HG02759 (cell line): ENCODE data around the gene MINDY4.

Experiments
- ATAC-seq: cut with Tn5 transposase; IDR thresholded peaks from one replicate; pipeline ENCODE4 v1.9.1; 2021; ENCODE audit warnings: mild to moderate bottlenecking, moderate library complexity; ENCODE audit not compliant: unreplicated experiment

The MINDY4 gene

DNA sequence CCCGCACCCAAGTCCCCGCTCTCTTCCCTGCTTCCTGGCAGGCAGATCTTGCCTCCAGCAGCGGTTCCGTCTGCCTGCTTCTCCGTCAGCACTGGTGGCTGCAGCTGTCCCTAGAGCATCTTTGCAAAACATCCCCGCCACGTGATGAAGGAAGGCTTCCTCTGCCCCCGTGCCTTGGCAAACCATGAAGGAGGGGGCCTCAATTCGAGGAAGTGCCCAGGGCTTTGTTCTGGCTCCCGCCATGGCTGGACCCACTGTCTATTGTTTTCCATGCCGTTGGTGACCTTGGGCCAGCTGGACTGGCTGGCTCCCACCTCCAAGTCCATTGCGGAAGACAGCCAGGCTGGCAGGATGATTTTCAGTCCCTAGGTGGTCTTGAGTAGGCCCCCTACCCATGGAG, 127.2 kb downstream of the MINDY4 start:
- ATAC-seq, result no peak

DNA sequence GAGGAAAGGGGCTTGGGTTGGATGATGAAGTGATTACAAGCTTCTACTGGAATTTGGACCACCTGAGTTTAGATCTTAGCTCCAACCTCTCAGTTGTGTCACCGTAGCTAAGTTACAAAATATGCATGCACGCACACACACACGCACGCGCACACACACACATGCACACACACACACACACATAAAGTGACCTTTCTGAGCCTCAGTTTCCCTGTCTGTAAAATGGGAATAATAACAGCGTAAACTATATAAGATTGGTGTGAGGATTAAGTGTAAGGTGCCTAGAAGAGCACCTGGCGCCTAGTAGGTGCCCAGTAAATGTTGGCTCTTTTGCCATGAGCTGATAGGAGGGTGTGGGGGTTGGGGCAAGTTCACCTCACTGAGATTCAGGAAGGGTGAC, 127.8 kb downstream of the MINDY4 start:
- no peak for ATAC-seq

- ATAC-seq, result no peak
These were observed 128.4 kb downstream of the MINDY4 start for GRCh38 chr7:30899630-30900029.

GRCh38 chr7:30900053-30900452, 128.8 kb downstream of the MINDY4 start:
- no peak for ATAC-seq

GRCh38 chr7:30900803-30901362, 129.7 kb downstream of the MINDY4 start:
- no peak for ATAC-seq

GRCh38 chr7:30901856-30902255, 130.6 kb downstream of the MINDY4 start:
- ATAC-seq, result no peak

- no peak for ATAC-seq
These were observed 131.2 kb downstream of the MINDY4 start for GRCh38 chr7:30902466-30902865.

- ATAC-seq, result no peak
These were observed 131.9 kb downstream of the MINDY4 start for GRCh38 chr7:30903146-30903545.

DNA sequence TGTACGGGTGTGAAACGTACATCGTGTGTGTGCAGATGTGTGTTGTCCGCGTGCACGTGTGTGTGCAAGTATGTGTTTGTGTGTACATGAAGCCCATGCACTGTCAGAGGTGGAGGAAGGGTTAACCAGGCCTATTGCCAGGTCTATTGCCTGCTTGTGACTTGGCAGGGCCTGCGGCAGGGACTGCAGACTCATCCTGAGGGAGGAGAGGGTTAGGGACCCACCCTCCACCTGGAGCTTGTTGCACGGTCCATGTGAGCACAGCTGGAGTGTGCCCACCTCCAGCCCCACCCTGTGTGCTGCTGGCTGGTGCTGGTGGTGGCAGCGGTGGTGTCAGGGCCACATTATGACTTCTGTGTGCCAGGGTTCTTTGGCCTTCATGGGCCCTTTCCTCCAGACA, 133.3 kb downstream of the MINDY4 start:
- no peak for ATAC-seq

DNA sequence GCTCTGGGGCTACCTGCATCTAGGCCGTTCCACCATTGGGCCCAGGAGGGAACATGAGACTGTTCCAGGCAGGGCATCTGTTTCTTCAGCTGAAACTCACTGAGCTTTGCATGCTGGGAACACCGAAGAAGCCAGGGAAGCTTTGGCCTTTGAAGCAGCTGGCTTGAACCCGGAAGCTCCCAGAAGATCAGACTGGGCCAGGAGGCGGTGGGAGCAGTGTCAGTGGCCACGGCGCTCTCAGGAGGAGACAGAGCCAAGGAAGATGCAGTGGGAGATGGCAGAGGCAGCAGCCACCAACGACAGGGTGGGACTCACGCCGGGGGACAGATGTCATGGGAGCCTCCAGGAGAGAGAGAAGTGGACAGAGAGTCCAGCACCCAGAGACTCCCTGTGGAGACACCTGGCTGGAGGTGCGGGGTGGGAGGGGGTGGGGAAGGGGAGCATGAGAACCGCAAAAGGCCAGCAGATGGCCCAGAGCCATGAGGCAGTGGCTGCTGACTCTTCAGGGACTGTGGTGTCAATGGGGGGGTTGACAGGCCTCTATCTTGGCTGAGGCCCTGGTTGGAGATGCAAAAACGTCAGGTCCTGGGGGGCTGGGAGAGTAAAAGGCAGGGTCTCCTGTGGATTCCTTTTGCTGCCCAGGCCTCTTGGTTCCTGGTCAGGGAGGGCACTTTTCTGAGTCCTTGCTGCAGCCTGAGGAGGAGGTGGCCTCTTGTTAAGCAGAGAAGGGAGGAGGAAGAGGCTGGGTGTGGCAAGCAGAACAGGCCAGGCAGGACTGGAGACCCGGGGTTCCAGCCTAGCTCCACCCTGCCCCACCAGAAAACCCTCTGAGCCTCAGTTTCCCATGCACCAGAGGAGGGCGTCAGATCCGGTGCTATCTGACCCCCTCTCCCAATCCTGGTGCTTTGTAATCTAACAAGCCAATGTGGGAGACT, 134.1 kb downstream of the MINDY4 start:
- no peak for ATAC-seq

- no peak for ATAC-seq
These were observed 134.8 kb downstream of the MINDY4 start for GRCh38 chr7:30906014-30906413.

- ATAC-seq, result no peak
These were observed 135.5 kb downstream of the MINDY4 start for GRCh38 chr7:30906515-30907240.

DNA sequence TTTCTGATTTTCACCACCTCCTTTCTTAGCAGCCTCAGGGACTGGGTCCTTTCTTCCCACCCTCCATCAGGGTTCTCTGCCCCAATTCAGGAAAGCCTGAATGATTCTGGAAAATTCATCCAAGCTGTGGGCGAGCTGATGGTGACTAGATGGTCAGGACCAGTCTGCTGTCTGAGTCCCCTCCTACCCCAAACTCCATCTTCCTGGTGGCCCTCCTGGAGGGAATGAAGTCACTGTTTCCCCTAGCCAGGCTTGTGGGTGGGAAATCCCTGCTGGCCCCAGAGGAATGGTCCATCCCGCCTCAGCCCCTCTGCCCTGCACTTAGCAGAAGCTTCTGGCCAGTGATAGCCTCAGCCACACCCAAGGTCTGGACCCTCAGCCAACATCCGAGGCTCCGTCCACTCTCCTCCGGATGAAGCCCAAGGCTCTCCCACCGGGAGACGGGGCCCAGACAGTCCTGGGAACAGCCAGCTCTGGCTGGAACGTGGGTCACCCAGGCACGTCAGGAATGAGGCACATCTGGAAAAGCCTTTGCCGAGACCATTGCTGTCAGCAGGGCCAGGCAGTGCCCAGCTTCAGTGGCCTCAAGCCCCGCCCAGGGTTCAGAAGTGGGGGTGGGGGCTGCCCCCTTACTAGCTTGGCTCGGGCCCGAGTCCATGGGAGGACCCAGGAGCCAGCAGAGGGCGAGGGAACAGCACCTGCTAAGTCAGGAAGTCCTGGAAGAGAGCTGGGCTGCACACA, 136.5 kb downstream of the MINDY4 start:
- ATAC-seq, result no peak

DNA sequence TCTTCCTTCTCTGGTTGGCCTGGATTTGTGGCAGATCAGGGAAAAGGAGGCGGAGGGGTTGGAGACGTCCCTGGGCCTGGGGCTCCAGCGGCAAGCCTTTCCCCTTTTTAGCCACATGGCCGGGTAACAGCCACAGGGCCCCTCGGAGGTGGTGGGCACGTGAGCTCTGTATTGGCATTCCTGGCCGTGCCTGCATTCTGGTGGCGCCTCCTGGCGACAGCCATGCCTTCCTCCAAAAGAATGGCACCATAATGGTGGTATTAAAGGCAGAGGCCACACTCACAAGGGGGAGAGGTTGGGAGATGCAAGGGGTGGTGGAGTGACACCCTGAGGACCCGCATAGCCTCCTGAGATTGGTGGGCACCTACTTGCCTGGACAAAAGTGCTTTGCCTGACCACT, 137.5 kb downstream of the MINDY4 start:
- ATAC-seq, result no peak

DNA sequence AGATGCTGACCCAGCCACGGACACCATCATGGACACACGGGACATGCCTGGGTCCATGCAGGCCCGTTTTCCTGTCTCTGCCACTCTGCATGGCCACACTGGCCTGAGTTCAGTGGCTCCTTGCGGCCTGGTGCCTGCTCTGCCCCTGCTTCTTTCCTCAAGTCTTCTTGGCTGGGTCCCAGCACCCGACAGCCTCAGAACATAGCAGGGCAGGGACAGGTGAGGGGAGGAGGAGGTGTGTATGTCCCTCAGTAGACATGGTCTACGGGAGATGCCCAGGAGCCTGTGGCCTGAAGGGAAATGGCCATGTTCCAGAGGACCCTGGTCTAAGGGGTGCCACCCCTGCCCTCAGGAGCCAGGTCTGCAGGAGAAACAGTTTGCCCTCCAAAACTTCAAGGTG, 138.2 kb downstream of the MINDY4 start:
- no peak for ATAC-seq

- no peak for ATAC-seq
These were observed 139.3 kb downstream of the MINDY4 start for GRCh38 chr7:30910411-30911073.

- ATAC-seq, result no peak
These were observed 139.9 kb downstream of the MINDY4 start for GRCh38 chr7:30911133-30911532.

- no peak for ATAC-seq
These were observed 140.3 kb downstream of the MINDY4 start, which contains the start of gene AQP1 for GRCh38 chr7:30911561-30911969. TSS of gene AQP1 (plus strand) at chr7:30911853. CDS start at chr7:30911910, 57 bp downstream.

- ATAC-seq, result no peak
These were observed 141.0 kb downstream of the MINDY4 start for GRCh38 chr7:30912021-30912730.

DNA sequence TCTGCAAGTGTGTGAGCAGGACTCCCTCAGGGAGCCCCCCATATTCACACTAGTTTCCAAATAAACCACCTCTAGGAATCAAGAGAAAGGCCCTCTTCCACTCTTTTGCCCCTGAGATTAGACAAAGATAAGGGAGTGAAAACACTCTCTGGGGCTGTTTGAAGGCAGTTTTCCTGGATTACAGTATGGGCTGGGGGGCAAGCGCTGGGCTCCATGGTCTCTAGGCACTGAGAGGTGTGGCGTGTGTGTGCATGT, 141.4 kb downstream of the MINDY4 start:
- no peak for ATAC-seq
